SJSA1 (cell line): ENCODE measurements around the gene RFC5. TPM values are rescaled to one million over a fixed set of nuclear protein-coding genes. Genes with fewer than 3 reads are reported as not detected.

ENCODE experiments used
- DNase-seq, 2 experiments: peaks; one replicate each; pipeline ENCODE4 v3.0.0-alpha.2; 2015 to 2020; ENCODE audit warnings: low spot score in 2 of 2, low read depth in 1 of 2
- H3K27ac ChIP-seq: fragments of 250-450 bp; sonication (Bioruptor Pico); 2 replicates; pipeline ENCODE4 v1.5.1; 2020; ENCODE audit warnings: mild to moderate bottlenecking, moderate library complexity
- H3K27me3 ChIP-seq: fragments of 250-450 bp; sonication (Bioruptor Pico); replicated peaks from 2 replicates; pipeline ENCODE4 v1.5.1; 2020; ENCODE audit warnings: mild to moderate bottlenecking, moderate library complexity
- H3K36me3 ChIP-seq: fragments of 250-450 bp; sonication (Bioruptor Pico); 2 replicates; pipeline ENCODE4 v1.5.1; 2020; ENCODE audit warnings: mild to moderate bottlenecking
- H3K4me1 ChIP-seq: fragments of 250-450 bp; sonication (Bioruptor Pico); replicated peaks from 2 replicates; pipeline ENCODE4 v1.6.1; 2021; ENCODE audit warnings: mild to moderate bottlenecking
- H3K4me3 ChIP-seq: fragments of 250-450 bp; sonication (Bioruptor Pico); 2 replicates; pipeline ENCODE4 v1.5.1; 2020; ENCODE audit warnings: mild to moderate bottlenecking
- H3K9me3 ChIP-seq: fragments of 250-450 bp; sonication (Bioruptor Pico); replicated peaks from 2 replicates; pipeline ENCODE4 v1.5.1; 2020; ENCODE audit warnings: mild to moderate bottlenecking
- total RNA-seq: library from RNA; depleted of rRNA; stranded (reverse); fragments of >200 nt; shearing (Covaris generic); gene quantifications from 2 replicates; pipeline ENCODE4 v1.2.3, GENCODE V29; 2014; rRNA removed

RFC5 gene
- total RNA-seq, result 21.5 and 47.6 TPM in 2 replicates

GRCh38 chr12:118016424-118017264, at the start of gene RFC5:
TSS of gene RFC5 (plus strand) at chr12:118016703. CDS start at chr12:118016828, 125 bp downstream.
- H3K9me3 ChIP-seq, result no peaks in the 10 kb centered on the region
- peak; percentile 92 to 98 for DNase-seq
- H3K4me1 ChIP-seq, result peaks cover 16% of the 10 kb centered on the region
- H3K27me3 ChIP-seq, result no peaks in the 10 kb centered on the region
- H3K4me3 ChIP-seq, result peak within 1 kb of the TSS; percentile 62
- H3K27ac ChIP-seq, result peak within 1 kb of the TSS; percentile 35
- peaks cover 41% of the 10 kb centered on the region for H3K36me3 ChIP-seq

- peaks cover 46% of the 10 kb centered on the region for H3K27me3 ChIP-seq
- H3K27ac ChIP-seq, result no peak overlapping the region
- DNase-seq, result no peak
- no peaks in the 10 kb centered on the region for H3K36me3 ChIP-seq
- H3K4me3 ChIP-seq, result no peak overlapping the region
- H3K9me3 ChIP-seq, result no peaks in the 10 kb centered on the region
- H3K4me1 ChIP-seq, result 0 out of 2 replicates have a peak, but pooled peaks cover 4% of the 10 kb centered on the region
These were observed 49.5 kb upstream of the RFC5 start for GRCh38 chr12:117967043-117967442.

GRCh38 chr12:117967512-117967911, 49.0 kb upstream of the RFC5 start:
- Histone ChIP-seq H3K27me3 (peaks cover 46% of the 10 kb centered on the region), H3K9me3 (no peaks in the 10 kb centered on the region), H3K4me1 (0 out of 2 replicates have a peak, but pooled peaks cover 4% of the 10 kb centered on the region), H3K27ac (no peak overlapping the region), H3K36me3 (no peaks in the 10 kb centered on the region), H3K4me3 (no peak overlapping the region)
- no peak for DNase-seq

GRCh38 chr12:117968151-117968789, 48.2 kb upstream of the RFC5 start:
- Histone ChIP-seq H3K4me1 (0 out of 2 replicates have a peak, but pooled peaks cover 4% of the 10 kb centered on the region), H3K9me3 (no peaks in the 10 kb centered on the region), H3K4me3 (peak overlapping the region; percentile 37), H3K27me3 (peaks cover 46% of the 10 kb centered on the region), H3K27ac (no peak overlapping the region), H3K36me3 (no peaks in the 10 kb centered on the region)
- no peak for DNase-seq

- 0 out of 2 replicates have a peak, but pooled peaks cover 4% of the 10 kb centered on the region for H3K4me1 ChIP-seq
- peak within 1 kb of the TSS; percentile 37 for H3K4me3 ChIP-seq
- DNase-seq, result peak; percentile 29 to 42
- H3K27me3 ChIP-seq, result peaks cover 46% of the 10 kb centered on the region
- H3K27ac ChIP-seq, result no peak within 1 kb of the TSS
- no peaks in the 10 kb centered on the region for H3K36me3 ChIP-seq
- H3K9me3 ChIP-seq, result no peaks in the 10 kb centered on the region
These were observed 47.5 kb upstream of the RFC5 start, which contains the start of gene KSR2 for GRCh38 chr12:117968826-117969659. TSS of gene KSR2 (minus strand) at chr12:117968990. CDS start at chr12:117968255, 735 bp downstream.

GRCh38 chr12:117970334-117970733, 46.2 kb upstream of the RFC5 start:
- Histone ChIP-seq H3K27me3 (peaks cover 44% of the 10 kb centered on the region), H3K9me3 (no peaks in the 10 kb centered on the region), H3K4me3 (no peak overlapping the region), H3K36me3 (no peaks in the 10 kb centered on the region), H3K4me1 (0 out of 2 replicates have a peak, but pooled peaks cover 4% of the 10 kb centered on the region), H3K27ac (no peak overlapping the region)
- no peak for DNase-seq

GRCh38 chr12:117972301-117972700, 44.2 kb upstream of the RFC5 start:
- H3K4me1 ChIP-seq, result 0 out of 2 replicates have a peak, but pooled peaks cover 4% of the 10 kb centered on the region
- DNase-seq, result no peak
- no peaks in the 10 kb centered on the region for H3K36me3 ChIP-seq
- H3K4me3 ChIP-seq, result no peak overlapping the region
- no peak overlapping the region for H3K27ac ChIP-seq
- peaks cover 31% of the 10 kb centered on the region for H3K27me3 ChIP-seq
- no peaks in the 10 kb centered on the region for H3K9me3 ChIP-seq

- Histone ChIP-seq H3K27ac (no peak overlapping the region), H3K4me1 (no peaks in the 10 kb centered on the region), H3K36me3 (no peaks in the 10 kb centered on the region), H3K4me3 (no peak overlapping the region), H3K9me3 (no peaks in the 10 kb centered on the region), H3K27me3 (peaks cover 7% of the 10 kb centered on the region)
- no peak for DNase-seq
These were observed 41.5 kb upstream of the RFC5 start for GRCh38 chr12:117975006-117975405.

- Histone ChIP-seq H3K9me3 (no peaks in the 10 kb centered on the region), H3K27ac (no peak overlapping the region), H3K36me3 (no peaks in the 10 kb centered on the region), H3K4me3 (no peak overlapping the region), H3K27me3 (no peaks in the 10 kb centered on the region; the same call in 1 of the 2 replicates), H3K4me1 (no peaks in the 10 kb centered on the region)
- no peak for DNase-seq
These were observed 39.1 kb upstream of the RFC5 start for GRCh38 chr12:117977373-117977772.

GRCh38 chr12:117980616-117981015, 35.9 kb upstream of the RFC5 start:
- no peak for DNase-seq
- H3K4me1 ChIP-seq, result peaks cover under 1% of the 10 kb centered on the region; the same call in 1 of the 2 replicates

GRCh38 chr12:117981267-117981666, 35.2 kb upstream of the RFC5 start:
- H3K36me3 ChIP-seq, result no peaks in the 10 kb centered on the region
- no peak overlapping the region for H3K27ac ChIP-seq
- DNase-seq, result no peak
- H3K4me3 ChIP-seq, result no peak overlapping the region
- peaks cover 7% of the 10 kb centered on the region for H3K4me1 ChIP-seq
- H3K9me3 ChIP-seq, result no peaks in the 10 kb centered on the region
- no peaks in the 10 kb centered on the region; the same call in 1 of the 2 replicates for H3K27me3 ChIP-seq

More at GRCh38 chr12:117980616-117981015, 35.9 kb upstream of the RFC5 start:
- H3K4me3 ChIP-seq, result no peak overlapping the region
- H3K27ac ChIP-seq, result no peak overlapping the region
- no peaks in the 10 kb centered on the region; the same call in 1 of the 2 replicates for H3K27me3 ChIP-seq
- no peaks in the 10 kb centered on the region for H3K36me3 ChIP-seq
- no peaks in the 10 kb centered on the region for H3K9me3 ChIP-seq

- no peak for DNase-seq
- Histone ChIP-seq H3K9me3 (no peaks in the 10 kb centered on the region), H3K36me3 (no peaks in the 10 kb centered on the region), H3K27me3 (no peaks in the 10 kb centered on the region), H3K4me1 (peaks cover 20% of the 10 kb centered on the region), H3K27ac (no peak overlapping the region), H3K4me3 (no peak overlapping the region)
These were observed 31.3 kb upstream of the RFC5 start for GRCh38 chr12:117985182-117985581.
